Measurements from ENCODE around the gene PLA2G6. TPM values are rescaled to one million over a fixed set of nuclear protein-coding genes. Genes with fewer than 3 reads are reported as not detected.
"Not testable (repeated sequence)": the region's sequence is repeated elsewhere in the genome, so short reads cannot be mapped to it uniquely, and the experiment has no call there.

The PLA2G6 gene
- total and polyA plus RNA-seq, 12 donors, result 6.0 to 35.1 (median 13.5) TPM

DNA sequence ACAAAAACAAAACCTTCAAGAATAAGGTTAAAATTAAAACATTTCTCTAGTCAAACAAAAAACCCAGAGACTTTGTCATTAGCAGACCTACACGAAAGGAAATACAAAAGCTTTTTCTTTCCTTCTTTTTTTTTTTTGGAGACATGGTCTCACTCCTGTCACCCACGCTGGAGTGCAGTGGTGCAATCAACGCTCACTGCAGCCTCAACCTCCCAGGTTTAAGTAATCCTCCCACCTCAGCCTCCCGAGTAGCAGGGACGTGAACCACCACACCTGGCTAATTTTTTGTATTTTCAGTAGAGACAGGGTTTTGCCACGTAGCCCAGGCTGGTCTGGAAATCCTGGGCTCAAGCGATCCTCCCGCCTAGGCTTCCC is 30.5 kb downstream of the PLA2G6 start:
- Histone ChIP-seq H3K9me3 (peaks cover 0 to 6% (median 0%) of the 10 kb centered on the region in 11 donors), H3K27ac (no peak overlapping the region), H3K27me3 (no peaks in the 10 kb centered on the region), H3K36me3 (no peaks in the 10 kb centered on the region), H3K4me1 (peaks cover 0 to 16% (median 0%) of the 10 kb centered on the region in 9 donors), H3K4me3 (no peak overlapping the region)
- ATAC-seq, result no peak
- intact Hi-C loops (cut with DNase I), result no loop called here
- 93 to 95% methylated on average over 8 of the region's 8 CpGs for WGBS, 2 donors
- TF ChIP-seq, protein P1, sequence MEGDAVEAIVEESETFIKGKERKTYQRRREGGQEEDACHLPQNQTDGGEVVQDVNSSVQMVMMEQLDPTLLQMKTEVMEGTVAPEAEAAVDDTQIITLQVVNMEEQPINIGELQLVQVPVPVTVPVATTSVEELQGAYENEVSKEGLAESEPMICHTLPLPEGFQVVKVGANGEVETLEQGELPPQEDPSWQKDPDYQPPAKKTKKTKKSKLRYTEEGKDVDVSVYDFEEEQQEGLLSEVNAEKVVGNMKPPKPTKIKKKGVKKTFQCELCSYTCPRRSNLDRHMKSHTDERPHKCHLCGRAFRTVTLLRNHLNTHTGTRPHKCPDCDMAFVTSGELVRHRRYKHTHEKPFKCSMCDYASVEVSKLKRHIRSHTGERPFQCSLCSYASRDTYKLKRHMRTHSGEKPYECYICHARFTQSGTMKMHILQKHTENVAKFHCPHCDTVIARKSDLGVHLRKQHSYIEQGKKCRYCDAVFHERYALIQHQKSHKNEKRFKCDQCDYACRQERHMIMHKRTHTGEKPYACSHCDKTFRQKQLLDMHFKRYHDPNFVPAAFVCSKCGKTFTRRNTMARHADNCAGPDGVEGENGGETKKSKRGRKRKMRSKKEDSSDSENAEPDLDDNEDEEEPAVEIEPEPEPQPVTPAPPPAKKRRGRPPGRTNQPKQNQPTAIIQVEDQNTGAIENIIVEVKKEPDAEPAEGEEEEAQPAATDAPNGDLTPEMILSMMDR (IDR thresholded peaks at IDR 0.05), result no peak
- DNase-seq, result no peak

DNA sequence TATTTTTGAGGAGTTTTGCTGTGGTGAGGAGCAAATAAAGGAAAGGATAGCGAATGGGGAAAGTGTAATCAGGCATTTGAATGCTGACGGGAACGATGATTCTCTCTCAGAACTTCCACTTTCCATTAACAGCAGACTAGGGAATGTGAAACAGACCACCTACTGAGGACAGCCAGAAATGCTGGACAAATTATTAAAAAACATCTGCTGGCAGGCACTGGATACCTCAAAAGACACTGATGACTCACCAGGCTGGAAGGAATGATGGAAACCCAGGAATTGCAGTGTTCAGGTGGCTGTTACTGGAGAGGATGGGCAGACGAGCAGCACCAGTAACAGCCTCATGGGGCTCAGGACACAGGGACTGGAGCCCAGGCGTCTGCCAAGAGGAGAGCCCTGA is 33.4 kb downstream of the PLA2G6 start:
- no peaks in the 10 kb centered on the region for H3K27me3 ChIP-seq
- peak overlapping the region in 1 of 10 donors; percentile 4 for H3K4me3 ChIP-seq
- peaks cover 0 to 10% (median 0%) of the 10 kb centered on the region in 9 donors for H3K36me3 ChIP-seq
- TF ChIP-seq, protein P1 (IDR thresholded peaks at IDR 0.05), result no peak
- H3K27ac ChIP-seq, result peak overlapping the region in 1 of 10 donors; percentile 68
- DNase-seq (no peak), ATAC-seq (no peak)
- peaks cover 0 to 19% (median 0%) of the 10 kb centered on the region in 9 donors for H3K4me1 ChIP-seq
- 87 to 92% methylated on average over 5 of the region's 5 CpGs for WGBS, 2 donors
- no peaks in the 10 kb centered on the region for H3K9me3 ChIP-seq
- intact Hi-C loops (cut with DNase I), result loop anchor here in 1 of 10 donors (10.0 kb wide), 1 partner anchor 187 kb away; no protein-coding TSS in a partner anchor

DNA sequence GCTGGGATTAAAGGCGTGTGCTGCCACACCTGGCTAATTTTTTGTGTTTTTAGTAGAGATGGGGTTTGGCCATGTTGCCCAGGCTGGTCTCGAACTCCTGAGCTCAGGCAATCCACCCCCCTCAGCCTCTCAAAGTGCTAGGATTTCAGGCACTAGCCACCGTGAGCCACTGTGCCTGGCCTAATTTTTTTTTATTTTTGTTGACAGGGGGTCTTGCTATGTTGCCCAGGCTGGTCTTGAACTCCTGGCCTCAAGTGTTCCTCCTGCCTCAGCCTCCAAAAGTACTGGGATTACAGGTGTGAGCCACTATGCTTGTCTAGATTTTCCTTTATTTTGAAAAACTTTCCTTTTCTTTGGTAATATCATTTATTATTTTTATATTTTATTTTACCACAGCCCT is 35.5 kb downstream of the PLA2G6 start:
- intact Hi-C loops (cut with DNase I), result loop anchor here in 1 of 10 donors (10.0 kb wide), 1 partner anchor 189 kb away; no protein-coding TSS in a partner anchor
- H3K9me3 ChIP-seq, H3K4me3 ChIP-seq, DNase-seq, ATAC-seq, H3K27ac ChIP-seq, H3K27me3 ChIP-seq: not testable (repeated sequence)
- H3K4me1 ChIP-seq, result peaks cover 0 to 21% (median 0%) of the 10 kb centered on the region in 9 donors
- 95 to 97% methylated on average over 3 of the region's 3 CpGs for WGBS, 2 donors
- peaks cover 0 to 24% (median 0%) of the 10 kb centered on the region in 9 donors for H3K36me3 ChIP-seq

DNA sequence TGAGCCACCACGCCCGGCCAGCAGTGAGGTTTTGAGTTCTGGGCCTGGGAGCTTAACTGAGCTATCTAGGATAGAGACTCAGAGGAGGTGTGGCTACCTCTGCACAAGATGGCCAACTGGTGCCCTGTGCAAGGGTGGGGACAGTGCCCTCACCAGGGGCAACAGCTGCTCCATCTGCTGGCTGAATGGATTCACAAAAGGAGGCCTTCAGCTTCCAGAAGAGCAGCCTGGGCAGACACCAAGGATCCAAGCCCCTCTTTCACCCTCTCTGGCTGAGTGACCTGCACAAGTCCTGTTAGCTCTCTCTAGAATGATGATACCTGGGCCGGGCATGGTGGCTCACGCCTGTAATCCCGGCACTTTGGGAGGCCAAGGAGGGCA is 37.6 kb downstream of the PLA2G6 start:
- peaks cover 0 to 21% (median 0%) of the 10 kb centered on the region in 9 donors for H3K4me1 ChIP-seq
- intact Hi-C loops (cut with DNase I), result loop anchor here in 1 of 10 donors (10.0 kb wide), 1 partner anchor 191 kb away; no protein-coding TSS in a partner anchor
- WGBS, 2 donors, result 89 to 97% methylated on average over 5 of the region's 5 CpGs
- H3K27ac ChIP-seq, result no peak overlapping the region
- H3K4me3 ChIP-seq, result no peak overlapping the region
- ATAC-seq, result no peak
- no peak for DNase-seq
- no peaks in the 10 kb centered on the region for H3K27me3 ChIP-seq
- no peaks in the 10 kb centered on the region for H3K9me3 ChIP-seq
- TF ChIP-seq, protein P1 (IDR thresholded peaks at IDR 0.05), result no peak
- peaks cover 0 to 34% (median 0%) of the 10 kb centered on the region in 9 donors for H3K36me3 ChIP-seq

DNA sequence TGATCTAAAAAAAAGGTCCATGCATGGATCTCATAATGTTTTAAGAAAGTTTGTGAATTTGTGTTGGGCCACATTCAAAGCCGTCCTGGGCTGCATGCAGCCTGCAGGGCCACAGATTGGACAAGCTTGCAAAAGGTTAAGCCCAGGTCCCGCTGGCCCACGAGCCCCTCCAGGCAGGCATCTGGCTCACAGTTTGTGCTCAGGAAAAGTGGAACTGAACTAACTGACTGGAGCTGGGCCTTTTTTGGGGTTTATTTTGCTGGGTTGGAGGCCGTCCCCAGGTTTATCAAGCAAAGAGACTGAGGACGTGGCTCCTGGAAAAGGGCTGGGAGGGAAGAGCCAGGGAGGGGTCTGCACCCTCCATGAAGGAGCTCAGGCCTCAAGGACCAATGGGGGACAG is 39.0 kb downstream of the PLA2G6 start:
- Histone ChIP-seq H3K36me3 (peaks cover 0 to 44% (median 0%) of the 10 kb centered on the region in 9 donors), H3K9me3 (no peaks in the 10 kb centered on the region), H3K27me3 (no peaks in the 10 kb centered on the region), H3K4me1 (peaks cover 0 to 10% (median 0%) of the 10 kb centered on the region in 9 donors), H3K27ac (no peak overlapping the region), H3K4me3 (no peak overlapping the region)
- WGBS, 2 donors, result 89 to 95% methylated on average over 5 of the region's 5 CpGs
- ATAC-seq (no peak), DNase-seq (no peak)
- TF ChIP-seq, protein P1 (IDR thresholded peaks at IDR 0.05), result no peak
- intact Hi-C loops (cut with DNase I), result loop anchor here in 1 of 10 donors (10.0 kb wide), 1 partner anchor 192 kb away; no protein-coding TSS in a partner anchor
